HUES6 (cell line): Measurements from ENCODE around the gene ZNF451.

Source experiments
- H3K27ac ChIP-seq: 2 replicates; pipeline ENCODE4 v1.7.0; 2013; ENCODE audit warnings: low read depth, mild to moderate bottlenecking, low read length, inconsistent platforms
- H3K27me3 ChIP-seq: 2 replicates; pipeline ENCODE4 v1.6.1; 2013; ENCODE audit warnings: low read length; ENCODE audit not compliant: control insufficient read depth, insufficient read depth
- H3K36me3 ChIP-seq: 2 replicates; pipeline ENCODE4 v1.6.1; 2013; ENCODE audit warnings: low read length; ENCODE audit not compliant: control insufficient read depth, insufficient read depth
- H3K4me1 ChIP-seq: 2 replicates; pipeline ENCODE4 v1.6.1; 2013; ENCODE audit warnings: low read length; ENCODE audit not compliant: control insufficient read depth, insufficient read depth
- H3K4me3 ChIP-seq: 2 replicates; pipeline ENCODE4 v1.5.1; 2013; ENCODE audit warnings: low read depth, low read length
- H3K9ac ChIP-seq: one replicate; pipeline ENCODE4 v1.6.1; 2013; ENCODE audit warnings: mild to moderate bottlenecking, low read length
- H3K9me3 ChIP-seq: 2 replicates; pipeline ENCODE4 v1.6.1; 2013; ENCODE audit warnings: low read depth, low read length; ENCODE audit not compliant: control insufficient read depth, insufficient read depth

ZNF451 gene

DNA sequence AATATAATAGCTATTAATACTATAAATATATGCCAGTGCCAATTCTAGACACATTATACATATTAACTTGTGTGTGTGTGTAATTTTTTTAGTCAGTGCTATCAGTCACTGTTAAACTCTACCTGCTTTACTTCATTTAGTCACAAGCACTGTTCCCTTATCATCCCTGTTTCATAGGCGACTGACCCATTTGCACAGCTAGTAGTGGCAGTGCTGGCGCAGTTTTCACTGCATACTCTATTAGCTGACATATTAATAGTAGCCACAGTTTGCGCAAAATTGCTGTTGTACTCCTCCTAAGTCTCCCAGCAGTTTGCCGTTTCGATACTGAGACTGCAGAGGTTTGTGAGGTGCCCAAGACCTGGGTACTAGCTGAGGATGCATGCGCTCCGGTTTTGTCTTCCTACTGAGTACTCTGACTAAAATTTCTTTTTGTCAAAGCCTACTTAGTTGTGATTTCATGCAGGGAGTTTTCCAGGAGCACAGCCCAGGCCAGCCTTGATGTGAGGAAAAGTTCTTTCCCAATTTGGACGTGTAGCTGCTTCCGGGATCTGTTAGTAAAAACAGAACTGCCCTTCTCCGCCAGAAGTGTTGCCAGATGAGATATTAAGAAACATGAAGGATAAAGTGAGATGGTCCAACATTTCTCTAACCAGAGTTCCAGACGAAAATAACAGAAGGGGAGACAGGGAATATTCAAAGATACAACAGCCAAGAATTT lies 87.7 kb downstream of the ZNF451 start:
- Histone ChIP-seq H3K4me1 (peaks cover 27% of the 10 kb centered on the region), H3K9me3 (no peaks in the 10 kb centered on the region), H3K9ac (no peak overlapping the region), H3K4me3 (no peak overlapping the region), H3K27ac (no peak overlapping the region), H3K27me3 (peaks cover 3% of the 10 kb centered on the region; the same call in 1 of the 2 replicates), H3K36me3 (peaks cover 15% of the 10 kb centered on the region)

DNA sequence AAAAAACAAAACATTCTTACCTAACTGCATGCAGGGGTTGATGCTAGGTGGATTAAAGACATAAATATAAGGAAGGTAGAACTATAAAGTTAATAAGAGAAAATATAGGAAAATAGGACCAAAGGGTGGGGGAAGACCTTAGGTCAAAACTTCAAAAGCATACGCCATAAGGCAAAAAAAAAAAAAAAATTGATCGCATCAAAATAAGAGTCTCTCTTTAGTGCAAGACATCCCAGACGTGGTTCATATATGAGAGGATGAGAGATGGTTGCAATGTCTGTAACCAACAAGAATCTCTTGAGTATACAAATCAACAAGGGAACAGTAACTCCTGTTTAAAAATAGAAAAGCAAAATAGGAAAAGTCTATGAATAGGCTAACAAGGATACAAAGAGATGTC lies 90.6 kb downstream of the ZNF451 start:
- no peak overlapping the region for H3K27ac ChIP-seq
- no peaks in the 10 kb centered on the region for H3K9me3 ChIP-seq
- no peaks in the 10 kb centered on the region for H3K27me3 ChIP-seq
- no peak overlapping the region for H3K9ac ChIP-seq
- H3K4me3 ChIP-seq, result no peak overlapping the region
- peaks cover 43% of the 10 kb centered on the region for H3K36me3 ChIP-seq
- H3K4me1 ChIP-seq, result peaks cover 8% of the 10 kb centered on the region

GRCh38 chr6:57182017-57182432 lies 92.0 kb downstream of the ZNF451 start:
- H3K9me3 ChIP-seq, result no peaks in the 10 kb centered on the region
- no peak overlapping the region for H3K9ac ChIP-seq
- H3K36me3 ChIP-seq, result peaks cover 51% of the 10 kb centered on the region
- no peaks in the 10 kb centered on the region for H3K27me3 ChIP-seq
- no peak overlapping the region for H3K27ac ChIP-seq
- no peaks in the 10 kb centered on the region; the same call in none of the 2 replicates for H3K4me1 ChIP-seq
- H3K4me3 ChIP-seq, result no peak overlapping the region

- H3K4me3 ChIP-seq, result no peak overlapping the region
- no peaks in the 10 kb centered on the region for H3K4me1 ChIP-seq
- no peaks in the 10 kb centered on the region for H3K27me3 ChIP-seq
- H3K27ac ChIP-seq, result no peak overlapping the region
- no peak overlapping the region for H3K9ac ChIP-seq
- no peaks in the 10 kb centered on the region for H3K9me3 ChIP-seq
- H3K36me3 ChIP-seq, result peaks cover 55% of the 10 kb centered on the region
Measured at GRCh38 chr6:57183336-57183735, 93.3 kb downstream of the ZNF451 start.

- Histone ChIP-seq H3K4me3 (no peak overlapping the region), H3K36me3 (peaks cover 67% of the 10 kb centered on the region), H3K9me3 (no peaks in the 10 kb centered on the region), H3K9ac (no peak overlapping the region), H3K27ac (no peak overlapping the region), H3K4me1 (no peaks in the 10 kb centered on the region), H3K27me3 (no peaks in the 10 kb centered on the region)
Measured at GRCh38 chr6:57190140-57190539, 100.2 kb downstream of the ZNF451 start.

- H3K27ac ChIP-seq, result no peak overlapping the region
- H3K4me1 ChIP-seq, result no peaks in the 10 kb centered on the region
- no peaks in the 10 kb centered on the region for H3K9me3 ChIP-seq
- H3K27me3 ChIP-seq, result no peaks in the 10 kb centered on the region
- no peak overlapping the region for H3K9ac ChIP-seq
- no peak overlapping the region for H3K4me3 ChIP-seq
- peaks cover 49% of the 10 kb centered on the region for H3K36me3 ChIP-seq
Measured at GRCh38 chr6:57193177-57193576, 103.2 kb downstream of the ZNF451 start.

DNA sequence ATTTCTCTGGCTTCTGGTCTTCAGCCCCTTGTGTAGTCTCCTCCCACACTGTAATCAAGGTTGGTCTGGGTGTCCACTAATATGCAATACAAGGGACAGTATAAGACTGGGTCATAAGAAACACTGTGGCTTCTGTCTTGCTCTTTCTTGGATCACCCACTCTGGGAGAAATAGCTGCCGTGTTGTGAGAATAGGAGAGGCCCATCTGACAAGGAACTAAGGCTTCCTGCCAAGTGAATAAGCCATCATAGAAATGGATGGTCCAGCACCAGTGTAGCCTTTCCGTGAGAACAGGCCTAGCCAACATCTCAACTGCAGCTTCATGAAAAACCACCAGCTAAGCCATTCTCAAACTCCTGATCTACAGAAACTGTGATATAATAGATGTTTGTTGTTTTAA lies 105.5 kb downstream of the ZNF451 start:
- no peaks in the 10 kb centered on the region for H3K9me3 ChIP-seq
- H3K27ac ChIP-seq, result no peak overlapping the region
- H3K4me1 ChIP-seq, result peaks cover 7% of the 10 kb centered on the region
- H3K9ac ChIP-seq, result no peak overlapping the region
- no peaks in the 10 kb centered on the region for H3K27me3 ChIP-seq
- peaks cover 31% of the 10 kb centered on the region for H3K36me3 ChIP-seq
- H3K4me3 ChIP-seq, result no peak overlapping the region

- no peaks in the 10 kb centered on the region for H3K9me3 ChIP-seq
- H3K36me3 ChIP-seq, result no peaks in the 10 kb centered on the region
- H3K4me3 ChIP-seq, result no peak overlapping the region
- no peak overlapping the region for H3K9ac ChIP-seq
- 0 out of 2 replicates have a peak overlapping the region, but pooled peaks have one; percentile 43 for H3K27ac ChIP-seq
- H3K4me1 ChIP-seq, result peaks cover 7% of the 10 kb centered on the region
- no peaks in the 10 kb centered on the region for H3K27me3 ChIP-seq
Measured at GRCh38 chr6:57198926-57199636, 109.1 kb downstream of the ZNF451 start.

DNA sequence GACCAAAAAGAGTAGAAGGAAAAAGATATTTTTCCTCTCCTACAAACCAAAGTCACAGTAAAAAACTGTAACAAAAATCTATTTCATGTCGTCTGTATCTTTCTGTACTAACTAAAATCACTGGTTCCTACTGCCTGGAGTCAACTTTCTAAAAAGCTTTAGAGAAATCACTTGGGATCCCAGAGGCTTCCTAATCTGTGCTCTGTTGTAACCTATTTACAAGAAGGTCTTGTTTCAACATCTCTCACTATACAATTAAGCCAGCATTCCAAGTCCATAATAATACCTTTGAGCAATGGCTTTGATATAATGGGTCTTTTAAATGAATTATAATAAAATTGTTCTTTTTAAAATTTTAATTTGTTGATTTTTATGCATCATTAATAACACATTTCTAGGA lies 111.7 kb downstream of the ZNF451 start:
- Histone ChIP-seq H3K27me3 (no peaks in the 10 kb centered on the region), H3K27ac (no peak overlapping the region), H3K4me1 (peaks cover 20% of the 10 kb centered on the region), H3K9ac (no peak overlapping the region), H3K4me3 (no peak overlapping the region), H3K36me3 (no peaks in the 10 kb centered on the region), H3K9me3 (no peaks in the 10 kb centered on the region)

- Histone ChIP-seq H3K27me3 (no peaks in the 10 kb centered on the region), H3K36me3 (no peaks in the 10 kb centered on the region), H3K9me3 (no peaks in the 10 kb centered on the region), H3K9ac (no peak overlapping the region), H3K4me3 (no peak overlapping the region), H3K4me1 (peaks cover 13% of the 10 kb centered on the region; the same call in 1 of the 2 replicates), H3K27ac (no peak overlapping the region)
Measured at GRCh38 chr6:57205550-57206328, 115.8 kb downstream of the ZNF451 start.

- H3K27ac ChIP-seq, result no peak overlapping the region
- no peaks in the 10 kb centered on the region for H3K27me3 ChIP-seq
- H3K4me3 ChIP-seq, result no peak overlapping the region
- H3K4me1 ChIP-seq, result peaks cover 13% of the 10 kb centered on the region; the same call in 1 of the 2 replicates
- H3K9me3 ChIP-seq, result no peaks in the 10 kb centered on the region
- H3K9ac ChIP-seq, result no peak overlapping the region
- no peaks in the 10 kb centered on the region for H3K36me3 ChIP-seq
Measured at GRCh38 chr6:57207141-57207540, 117.2 kb downstream of the ZNF451 start.
